ENCODE data around the gene BMP7.

GRCh38 chr20:57147185-57147584 lies 119.3 kb downstream of the BMP7 start:
- TF ChIP-seq MAFK (IDR thresholded peaks at IDR 0.05; ENCODE audit: low read depth, low read length) (no peak), POLR2AphosphoS5 (IDR thresholded peaks at IDR 0.05; ENCODE audit: low read depth, low read length) (no peak), ZNF274 (IDR thresholded peaks at IDR 0.05; ENCODE audit: borderline replicate concordance, extremely low read depth, low read length) (no peak), SP4 (IDR thresholded peaks at IDR 0.05; ENCODE audit: low read length) (no peak), EP300 (IDR thresholded peaks at IDR 0.05; ENCODE audit: borderline replicate concordance in 1 of 2, low read depth in 2 of 2, low read length in 2 of 2) (no peak), RFX5 (IDR thresholded peaks at IDR 0.05; ENCODE audit: borderline replicate concordance, low read depth, low read length) (no peak)

All from H1 (cell line).